SK-N-SH (cell line): ENCODE measurements around the gene CASZ1. TPM values are rescaled to one million over a fixed set of nuclear protein-coding genes. Genes with fewer than 3 reads are reported as not detected.

ENCODE experiments used
- CTCF ChIA-PET: fragments of 300-600, 350-600 bp; formaldehyde crosslinking; extraction: SDS; loops from one replicate; lab custom pipeline; 2021; lab: Yijun Ruan, JAX
- POLR2A ChIA-PET: fragments of 350-600 bp; sonication (Branson Sonifier 250); formaldehyde crosslinking; extraction: SDS; loops from one replicate; lab custom pipeline; 2020; ENCODE audit warnings: antibody characterized with exemption, inconsistent platforms; lab: Yijun Ruan, JAX
- DNase-seq: peaks from one replicate; pipeline ENCODE4 v3.0.0; 2012
- H2AFZ ChIP-seq: fragments of 200-600 bp; sonication (generic); 2 replicates; pipeline ENCODE4 v1.8.1; 2016; ENCODE audit warnings: antibody characterized with exemption, mild to moderate bottlenecking, low read depth
- H3F3A ChIP-seq: fragments of 200-600 bp; sonication (generic); replicated peaks from 2 replicates; pipeline ENCODE3; 2016; ENCODE audit warnings: antibody characterized with exemption, mild to moderate bottlenecking; ENCODE audit not compliant: insufficient read depth
- H3K27ac ChIP-seq, 2 experiments: fragments of 200-500 bp in 1 of 2; fragments of 200-600 bp in 1 of 2; sonication (Bioruptor generic) in 1 of 2; sonication (generic), shearing (Covaris generic) in 1 of 2; 2 replicates each; pipeline versions ENCODE4 v1.5.1 to v1.6.1; 2014 to 2016; ENCODE audit warnings: low read depth in 2 of 2, inconsistent platforms in 1 of 2, low read length in 1 of 2, mild to moderate bottlenecking in 1 of 2, mixed read lengths in 1 of 2
- H3K27me3 ChIP-seq: fragments of 200-600 bp; sonication (generic), shearing (Covaris generic); 2 replicates; pipeline ENCODE4 v1.6.1; 2016; ENCODE audit warnings: mixed run types; ENCODE audit not compliant: insufficient read depth
- H3K36me3 ChIP-seq, 2 experiments: fragments of 200-500 bp in 1 of 2; fragments of 200-600 bp in 1 of 2; sonication (Bioruptor generic) in 1 of 2; sonication (generic) in 1 of 2; replicated peaks in 1 of 2; 2 replicates each; pipeline versions ENCODE3 to v1.5.1; 2014 to 2016; ENCODE audit warnings: low read length in 1 of 2, mild to moderate bottlenecking in 1 of 2; ENCODE audit not compliant: insufficient read depth in 2 of 2, control insufficient read depth in 1 of 2
- H3K4me1 ChIP-seq, 2 experiments: fragments of 200-500 bp in 1 of 2; fragments of 200-600 bp in 1 of 2; sonication (Bioruptor generic) in 1 of 2; sonication (generic), shearing (Covaris generic) in 1 of 2; 2 replicates each; pipeline versions ENCODE4 v1.5.1 to v1.6.1; 2014 to 2016; ENCODE audit warnings: low read depth in 1 of 2, low read length in 1 of 2, mixed run types in 1 of 2; ENCODE audit not compliant: insufficient read depth in 2 of 2, control insufficient read depth in 1 of 2
- H3K4me2 ChIP-seq: fragments of 200-600 bp; sonication (generic), shearing (Covaris generic); 2 replicates; pipeline ENCODE4 v1.6.1; 2017; ENCODE audit warnings: mixed run types
- H3K4me3 ChIP-seq, 2 experiments: fragments of 200-500 bp in 1 of 2; fragments of 200-600 bp in 1 of 2; sonication (Bioruptor generic) in 1 of 2; sonication (generic), shearing (Covaris generic) in 1 of 2; 2 replicates each; pipeline versions ENCODE4 v1.5.1 to v1.8.1; 2014 to 2016; ENCODE audit warnings: low read depth in 2 of 2, inconsistent platforms in 1 of 2, low read length in 1 of 2, mild to moderate bottlenecking in 1 of 2, mixed read lengths in 1 of 2, moderate library complexity in 1 of 2
- H3K79me2 ChIP-seq: fragments of 200-600 bp; sonication (generic); 2 replicates; pipeline ENCODE4 v1.8.1; 2017; ENCODE audit warnings: mild to moderate bottlenecking; ENCODE audit not compliant: insufficient read depth
- H3K9ac ChIP-seq: fragments of 200-600 bp; sonication (generic); 2 replicates; pipeline ENCODE4 v1.6.1; 2017; ENCODE audit warnings: mixed run types
- H3K9me2 ChIP-seq: fragments of 200-600 bp; sonication (generic); 2 replicates; pipeline ENCODE4 v1.6.1; 2017; ENCODE audit warnings: mixed run types
- H3K9me3 ChIP-seq: fragments of 200-600 bp; sonication (generic); 2 replicates; pipeline ENCODE4 v1.6.1; 2017; ENCODE audit warnings: mixed run types, mild to moderate bottlenecking, moderate library complexity
- H4K20me1 ChIP-seq: fragments of 200-600 bp; sonication (generic); 2 replicates; pipeline ENCODE4 v1.6.1; 2017; ENCODE audit warnings: mild to moderate bottlenecking, mixed run types; ENCODE audit not compliant: insufficient read depth
- CHD2 ChIP-seq: fragments of 150-350 bp; IDR thresholded peaks from 2 replicates; pipeline ENCODE4 v1.6.1; 2018; ENCODE audit warnings: low read length; ENCODE audit not compliant: partially characterized antibody
- FOXJ3 ChIP-seq: sonication (generic); formaldehyde crosslinking; IDR thresholded peaks from 2 replicates; pipeline ENCODE4 v1.5.1; 2020; ENCODE audit warnings: mild to moderate bottlenecking, missing genetic modification reagents
- GATA2 ChIP-seq: sonication (generic); formaldehyde crosslinking; IDR thresholded peaks from 2 replicates; pipeline ENCODE4 v1.5.0; 2020; ENCODE audit warnings: mild to moderate bottlenecking, missing genetic modification reagents
- IRF3 ChIP-seq: fragments of 150-350 bp; IDR thresholded peaks from 2 replicates; pipeline ENCODE4 v1.6.1; 2016; ENCODE audit warnings: mild to moderate bottlenecking, low read depth, low read length
- MXI1 ChIP-seq: IDR thresholded peaks from 2 replicates; pipeline ENCODE4 v1.6.1; 2012; ENCODE audit warnings: mild to moderate bottlenecking, low read depth, low read length, improper control_type of control experiment
- NRF1 ChIP-seq: IDR thresholded peaks from 2 replicates; pipeline ENCODE4 v1.6.1; 2012; ENCODE audit warnings: low read depth, mild to moderate bottlenecking, low read length
- RAD21 ChIP-seq: IDR thresholded peaks from 2 replicates; pipeline ENCODE4 v1.6.1; 2012; ENCODE audit warnings: mild to moderate bottlenecking, low read length
- RXRA ChIP-seq: IDR thresholded peaks from 2 replicates; pipeline ENCODE4 v1.4.0; 2012; ENCODE audit warnings: low read depth, mild to moderate bottlenecking, borderline replicate concordance
- SIN3A ChIP-seq: IDR thresholded peaks from 2 replicates; pipeline ENCODE4 v1.6.1; 2012; ENCODE audit warnings: low read depth, mild to moderate bottlenecking, low read length, moderate library complexity, borderline replicate concordance
- TEAD4 ChIP-seq: IDR thresholded peaks from 2 replicates; pipeline ENCODE4 v1.4.0; 2012; ENCODE audit warnings: mild to moderate bottlenecking, borderline replicate concordance; ENCODE audit not compliant: insufficient read depth
- USF2 ChIP-seq: fragments of 150-350 bp; IDR thresholded peaks from 2 replicates; pipeline ENCODE4 v1.6.1; 2017; ENCODE audit warnings: antibody characterized with exemption, low read length, low read depth, borderline replicate concordance
- YY1 ChIP-seq: IDR thresholded peaks from 2 replicates; pipeline ENCODE4 v1.4.0; 2012; ENCODE audit warnings: low read depth, mild to moderate bottlenecking
- ZBTB33 ChIP-seq: IDR thresholded peaks from 2 replicates; pipeline ENCODE4 v1.4.0; 2012; ENCODE audit warnings: low read depth, borderline replicate concordance
- WGBS: methylation state at CpG from one replicate; pipeline ENCODE4 v1.1.6; 2017; ENCODE audit warnings: low lambda C conversion rate; 5-methylcytosine and 5-hydroxymethylcytosine counted together
- polyA plus RNA-seq, 3 experiments: library from polyadenylated mRNA; depleted of rRNA; stranded (reverse); fragments of >200 nt; gene quantifications; 2 replicates each; pipeline ENCODE4 v1.2.3, GENCODE V29; 2012

Gene CASZ1
- polyA plus RNA-seq, 1 of the 3 experiments (the other 2 are of a cell fraction), result 0.51 TPM

DNA sequence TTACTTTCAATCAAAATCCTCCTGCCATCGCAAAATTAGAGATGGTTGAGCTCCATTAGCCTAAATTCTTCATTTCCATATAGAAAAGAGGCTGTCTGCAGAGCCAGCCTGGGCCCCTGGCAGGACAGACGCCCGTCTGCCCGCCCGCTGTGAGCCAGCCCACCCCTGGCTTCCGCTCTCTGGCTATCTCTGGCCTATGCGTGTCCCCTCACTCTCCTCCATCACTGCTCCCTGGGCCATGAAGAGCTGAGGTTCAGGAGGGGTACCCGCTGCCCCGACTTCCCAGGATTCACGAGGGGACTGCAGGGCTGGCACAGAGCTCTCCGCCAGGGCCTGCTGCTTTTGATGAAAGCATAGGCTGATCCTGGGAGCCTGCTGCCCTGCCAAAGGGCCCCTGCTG, 117.6 kb downstream of the CASZ1 start (continued):
- TF ChIP-seq ZBTB33, result no peak
- no peak for TF ChIP-seq YY1
- TF ChIP-seq TEAD4, result no peak
- no peak for TF ChIP-seq MXI1

DNA sequence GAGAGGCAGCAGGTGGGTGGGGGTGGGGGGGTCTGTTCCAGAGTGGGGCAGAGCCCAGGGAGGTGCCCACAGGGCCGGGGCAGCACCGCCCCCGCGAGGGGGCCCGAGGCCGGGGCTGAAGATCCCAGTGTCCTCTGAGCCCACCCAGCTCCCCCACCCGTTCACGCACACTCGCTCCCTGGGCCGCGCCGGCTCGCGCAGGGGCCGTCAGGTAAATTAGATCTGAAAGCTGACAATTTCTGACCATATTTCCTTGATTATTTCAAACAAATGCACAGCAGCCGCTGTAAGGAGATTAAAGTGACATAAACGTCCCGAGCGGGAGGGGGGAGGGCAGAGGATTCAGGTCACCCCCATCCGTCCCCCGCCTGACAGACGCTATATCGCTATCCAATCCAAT, 118.0 kb downstream of the CASZ1 start:
- H3K27me3 ChIP-seq, result no peaks in the 10 kb centered on the region
- DNase-seq, result peak; percentile 39
- no peak overlapping the region for H3K9ac ChIP-seq
- H4K20me1 ChIP-seq, result no peaks in the 10 kb centered on the region
- no peaks in the 10 kb centered on the region for H3K36me3 ChIP-seq
- no peak overlapping the region for H3K4me2 ChIP-seq
- POLR2A ChIA-PET, result interaction anchor here (1.4 kb wide), 1 partner anchor 10 kb away, joined by 3 read pairs; no protein-coding TSS in a partner anchor
- CTCF ChIA-PET, result interaction anchor here (1.1 to 1.8 kb wide), 5 partner anchors 11 to 67 kb away, joined by 3 to 7 read pairs (median 3); no protein-coding TSS in a partner anchor
- no peaks in the 10 kb centered on the region for H3K9me2 ChIP-seq
- no peak overlapping the region for H3K4me3 ChIP-seq
- 93% methylated on average over 15 of the region's 23 CpGs for WGBS
- H3K79me2 ChIP-seq, result no peaks in the 10 kb centered on the region
- no peak overlapping the region for H2AFZ ChIP-seq
- H3K27ac ChIP-seq, result no peak overlapping the region; a peak in 1 of 4 replicates
- no peaks in the 10 kb centered on the region for H3K9me3 ChIP-seq
- peaks cover 0 to 45% of the 10 kb centered on the region in 2 experiments; a peak in 1 of 4 replicates for H3K4me1 ChIP-seq
- H3F3A ChIP-seq, result no peaks in the 10 kb centered on the region
- TF ChIP-seq RAD21, result no peak
- no peak for TF ChIP-seq SIN3A
- no peak for TF ChIP-seq IRF3
- TF ChIP-seq RXRA, result no peak
- no peak for TF ChIP-seq FOXJ3 (CRISPR knock-in tag)
- no peak for TF ChIP-seq NRF1
- no peak for TF ChIP-seq USF2
- TF ChIP-seq GATA2, result no peak
- TF ChIP-seq CHD2, result no peak
